Transverse colon (tissue), 4 donors: ENCODE measurements around the gene SLC6A1.

Experiments
- EP300 ChIP-seq: sonication (generic); formaldehyde crosslinking; IDR thresholded peaks from one replicate; pipeline ENCODE4 v1.6.1; 2017; ENCODE audit warnings: antibody characterized with exemption, low read depth
- POLR2A ChIP-seq: fragments of 450-650 bp; IDR thresholded peaks from one replicate; pipeline ENCODE4 v1.6.1; 2016; ENCODE audit warnings: antibody characterized with exemption, mild to moderate bottlenecking, moderate library complexity
- POLR2AphosphoS5 ChIP-seq, 3 donors: sonication (generic); formaldehyde crosslinking; IDR thresholded peaks; one replicate each; pipeline ENCODE4 v1.6.1; 2016; ENCODE audit warnings: antibody characterized with exemption in 3 of 3
- TF ChIP-seq, protein P1 (sequence below), 5 experiments: fragments of 200-600 bp in 3 of 5; fragments of 450-650 bp in 2 of 5; sonication (generic) in 3 of 5; IDR thresholded peaks; 1 replicate in 2 of 5; 2 replicates in 3 of 5; pipeline ENCODE4 v1.5.1; 2016 to 2017; ENCODE audit warnings: antibody characterized with exemption in 5 of 5, inconsistent platforms in 3 of 5, mild to moderate bottlenecking in 2 of 5, moderate library complexity in 1 of 5

DNA sequence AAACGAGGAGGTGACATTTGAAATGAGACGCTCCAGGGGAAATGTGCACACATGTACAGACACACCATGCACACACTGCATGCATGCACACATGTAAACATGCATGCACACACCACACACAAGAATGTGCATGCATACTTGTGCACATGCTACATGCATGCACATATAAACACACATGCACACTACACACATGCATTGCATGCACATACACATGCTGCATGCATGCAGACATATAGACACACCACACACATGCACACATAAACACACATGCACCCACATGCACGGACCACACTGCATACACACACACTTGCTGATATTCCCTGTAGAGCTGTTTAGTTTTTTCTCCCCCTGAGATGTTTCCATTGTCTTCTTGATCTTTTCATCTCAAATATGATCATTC, 37.8 kb upstream of the SLC6A1 start:
- TF ChIP-seq, protein P1, sequence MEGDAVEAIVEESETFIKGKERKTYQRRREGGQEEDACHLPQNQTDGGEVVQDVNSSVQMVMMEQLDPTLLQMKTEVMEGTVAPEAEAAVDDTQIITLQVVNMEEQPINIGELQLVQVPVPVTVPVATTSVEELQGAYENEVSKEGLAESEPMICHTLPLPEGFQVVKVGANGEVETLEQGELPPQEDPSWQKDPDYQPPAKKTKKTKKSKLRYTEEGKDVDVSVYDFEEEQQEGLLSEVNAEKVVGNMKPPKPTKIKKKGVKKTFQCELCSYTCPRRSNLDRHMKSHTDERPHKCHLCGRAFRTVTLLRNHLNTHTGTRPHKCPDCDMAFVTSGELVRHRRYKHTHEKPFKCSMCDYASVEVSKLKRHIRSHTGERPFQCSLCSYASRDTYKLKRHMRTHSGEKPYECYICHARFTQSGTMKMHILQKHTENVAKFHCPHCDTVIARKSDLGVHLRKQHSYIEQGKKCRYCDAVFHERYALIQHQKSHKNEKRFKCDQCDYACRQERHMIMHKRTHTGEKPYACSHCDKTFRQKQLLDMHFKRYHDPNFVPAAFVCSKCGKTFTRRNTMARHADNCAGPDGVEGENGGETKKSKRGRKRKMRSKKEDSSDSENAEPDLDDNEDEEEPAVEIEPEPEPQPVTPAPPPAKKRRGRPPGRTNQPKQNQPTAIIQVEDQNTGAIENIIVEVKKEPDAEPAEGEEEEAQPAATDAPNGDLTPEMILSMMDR (IDR thresholded peaks at IDR 0.05): no peak
- no peak for TF ChIP-seq EP300
- no peak for TF ChIP-seq POLR2A
- no peak for TF ChIP-seq POLR2AphosphoS5 (IDR thresholded peaks at IDR 0.05)
